ENCODE data around the gene HDAC4.

The HDAC4 gene

DNA sequence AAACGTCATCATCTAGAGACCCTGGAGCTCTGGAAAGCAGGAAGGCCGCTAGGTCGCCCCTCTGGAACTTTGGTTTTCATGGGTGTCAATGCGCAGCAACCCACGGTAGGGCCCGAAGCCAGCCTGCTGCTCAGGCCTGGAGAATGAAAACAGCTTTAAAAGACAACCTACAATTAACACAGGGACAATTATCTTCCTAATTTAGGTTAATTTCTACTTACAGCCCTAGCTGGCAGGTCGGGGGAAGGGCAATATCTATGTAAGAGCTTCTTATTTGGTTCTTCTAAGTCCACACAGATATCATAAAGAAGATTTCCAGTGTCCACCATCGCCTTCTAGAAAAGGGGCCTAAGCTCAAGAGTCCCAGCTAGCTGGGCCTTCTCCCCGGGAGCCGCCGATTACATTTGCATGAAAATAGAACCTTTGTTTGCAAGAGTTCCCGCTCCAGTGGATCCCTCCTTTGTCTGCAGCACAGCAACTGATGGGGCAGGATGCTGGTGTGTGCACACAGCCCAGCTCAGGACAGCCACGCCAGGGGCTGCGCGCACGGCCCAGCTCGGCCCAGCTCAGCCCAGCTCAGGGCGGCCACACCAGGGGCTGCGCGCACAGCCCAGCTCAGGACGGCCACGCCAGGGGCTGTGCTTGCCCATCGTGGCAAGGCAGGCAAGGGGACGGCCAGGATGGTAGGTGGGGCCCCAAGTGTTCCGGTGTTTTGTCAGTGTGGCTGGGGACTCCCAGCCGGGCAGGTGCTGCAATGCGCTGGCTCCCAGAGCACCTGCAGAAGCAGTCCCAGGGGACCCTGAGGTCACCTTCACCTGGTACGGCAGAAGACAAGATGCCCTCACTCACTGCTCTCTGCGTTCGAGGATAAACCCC is 109.1 kb downstream of the HDAC4 start:
- no peak for DNase-seq

DNA sequence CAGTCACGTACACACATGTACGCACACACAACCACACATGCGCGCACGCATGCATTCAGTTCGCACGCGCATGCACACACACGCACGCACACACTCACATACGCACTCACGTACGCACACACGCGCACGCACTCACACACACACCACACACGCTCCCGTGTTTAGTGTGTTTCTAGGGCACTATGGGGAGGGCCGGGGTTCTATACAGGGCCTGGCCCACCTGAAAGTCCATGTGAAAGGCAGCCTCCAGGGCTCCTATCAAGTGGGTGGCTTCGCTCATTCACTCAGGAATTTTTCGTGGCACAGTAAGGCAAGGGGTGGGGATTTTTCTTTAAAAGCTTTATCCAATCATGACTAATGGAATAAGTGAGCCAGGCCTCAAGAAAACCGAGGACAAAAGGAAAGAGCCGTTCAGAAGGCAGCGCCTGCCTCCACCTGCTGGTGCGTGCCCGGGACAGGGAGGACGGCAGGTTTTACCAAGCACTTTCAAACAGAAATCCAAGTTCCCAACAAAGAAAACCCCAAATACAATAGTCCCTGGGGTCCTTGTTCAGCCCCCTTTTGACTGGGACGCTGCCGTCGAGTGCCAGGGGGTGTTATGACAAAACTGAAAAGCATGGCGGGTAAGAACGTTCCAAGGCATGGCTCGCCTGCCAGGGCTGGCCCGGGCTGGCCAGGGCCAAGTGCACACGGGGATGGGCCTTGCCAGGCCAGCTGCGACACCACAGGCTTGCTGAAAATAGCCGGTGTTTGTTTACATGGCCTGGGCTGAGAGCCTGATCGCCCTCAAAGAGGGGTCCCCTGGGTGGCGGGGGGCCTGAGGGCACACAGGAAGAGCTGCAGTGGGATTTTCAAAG is 110.0 kb downstream of the HDAC4 start:
- no peak for DNase-seq

DNA sequence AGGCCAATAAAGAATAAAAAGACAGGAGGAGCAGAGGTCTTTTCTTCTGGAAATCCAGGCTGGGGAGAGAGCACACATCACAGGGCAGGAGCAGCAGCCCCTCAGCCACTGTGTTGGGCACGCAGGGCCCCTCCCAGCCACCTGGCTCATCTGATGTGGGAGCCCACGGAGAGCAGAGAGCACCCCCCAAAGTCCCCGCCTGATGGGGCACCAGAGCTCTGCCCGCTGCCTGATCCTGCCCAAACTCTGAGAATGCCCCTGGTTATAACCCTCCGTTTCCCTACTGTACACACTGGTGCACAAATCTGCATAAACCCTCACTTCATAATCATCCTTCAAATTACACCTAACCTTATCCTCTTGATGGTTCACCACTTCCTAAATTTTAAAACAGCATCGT is 111.3 kb downstream of the HDAC4 start:
- DNase-seq = no peak

DNA sequence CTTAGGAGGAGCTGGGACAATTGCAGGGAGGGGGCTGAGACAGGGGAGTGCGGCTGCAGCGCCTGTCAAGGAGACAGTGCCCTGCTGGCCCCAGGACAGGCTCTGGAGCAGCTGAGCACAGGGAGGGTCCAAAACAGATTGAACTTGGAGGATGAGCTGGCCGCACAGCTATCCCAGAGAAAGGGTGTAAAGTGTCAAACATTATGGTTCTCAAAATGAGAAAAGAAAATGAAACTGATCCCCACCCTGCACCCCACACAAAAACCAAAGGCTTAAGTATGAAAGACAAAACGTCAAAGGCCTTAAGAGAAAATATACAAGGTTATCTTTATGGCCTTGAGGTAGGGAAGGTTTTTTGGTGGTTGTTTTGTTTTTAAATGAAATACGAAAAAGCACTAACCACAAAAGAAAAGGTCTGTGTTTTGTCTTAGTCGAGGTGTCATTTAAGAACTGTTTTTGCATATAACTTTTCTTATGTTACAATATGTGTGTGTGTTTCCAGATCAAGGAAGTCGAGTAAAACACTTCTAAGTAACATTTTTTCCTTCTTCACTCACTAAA is 111.8 kb downstream of the HDAC4 start:
- no peak for DNase-seq

DNA sequence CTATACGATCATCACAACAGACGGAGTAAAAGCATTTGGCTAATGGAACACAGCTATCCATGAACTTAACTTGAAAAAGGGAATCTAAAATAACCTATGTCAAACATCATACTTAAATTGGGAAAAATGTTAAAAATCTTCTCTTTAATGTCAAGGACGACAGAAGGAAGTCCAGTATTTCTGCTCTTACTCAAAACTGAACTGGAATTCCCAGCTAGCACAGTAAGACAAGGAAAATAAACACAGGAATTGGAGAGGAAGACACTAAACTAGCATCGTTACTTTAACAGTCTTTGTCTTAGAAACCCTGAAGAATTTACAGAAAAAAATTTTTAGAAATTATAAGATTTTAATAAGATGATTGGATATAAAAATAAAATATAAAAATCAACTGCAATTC is 112.6 kb downstream of the HDAC4 start:
- no peak for DNase-seq

DNA sequence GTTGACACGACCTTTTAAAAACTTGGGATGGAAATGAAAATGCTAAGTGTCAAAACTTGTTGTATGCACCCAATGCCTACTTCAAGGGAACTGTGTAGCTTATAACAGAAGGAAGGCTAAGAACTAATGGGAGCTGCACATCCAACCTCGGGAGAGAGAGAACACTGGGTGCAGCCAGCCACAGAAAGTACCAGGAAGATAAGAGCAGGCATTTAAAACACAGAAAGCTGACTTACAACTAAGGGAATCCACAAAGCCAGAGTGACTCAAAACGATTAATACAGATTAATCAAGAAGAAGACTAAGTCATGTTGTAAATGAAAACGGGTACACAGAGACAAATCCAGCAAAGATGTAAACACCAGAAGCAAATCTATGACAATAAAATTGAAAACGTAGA is 113.4 kb downstream of the HDAC4 start:
- no peak for DNase-seq

DNA sequence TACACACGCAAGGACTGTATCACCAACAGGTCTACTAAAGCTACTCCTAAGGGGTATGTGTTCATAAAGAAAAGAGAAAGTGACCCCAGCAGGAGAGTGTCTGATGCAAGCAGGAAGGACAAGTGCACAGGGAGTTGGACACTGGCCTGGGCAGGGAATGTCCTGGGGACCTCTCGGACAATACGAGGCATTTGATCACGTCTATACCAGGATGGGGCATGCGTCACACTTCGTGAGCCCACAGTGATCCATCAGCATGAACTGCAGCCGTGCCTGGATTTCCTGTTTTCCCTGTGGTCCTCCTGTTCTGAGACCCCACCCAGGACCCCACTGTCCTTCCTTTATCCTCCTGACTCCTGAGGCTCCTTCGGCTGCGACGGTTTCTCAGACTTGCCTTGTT is 113.9 kb downstream of the HDAC4 start:
- DNase-seq = no peak

DNA sequence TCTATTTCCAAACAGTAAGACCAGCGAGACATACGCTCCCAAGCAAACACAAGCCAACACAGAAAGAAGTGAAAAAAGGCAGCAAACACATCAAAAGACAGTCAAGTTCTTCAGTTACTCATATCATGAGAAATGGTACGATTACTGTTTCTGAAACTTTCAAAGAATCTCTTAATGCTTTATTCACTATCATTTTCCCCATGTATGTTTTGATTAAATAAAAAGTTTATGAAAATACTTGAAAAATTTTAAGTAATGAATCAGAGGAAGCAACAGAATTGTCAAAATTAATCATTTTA is 114.9 kb downstream of the HDAC4 start:
- no peak for DNase-seq

DNA sequence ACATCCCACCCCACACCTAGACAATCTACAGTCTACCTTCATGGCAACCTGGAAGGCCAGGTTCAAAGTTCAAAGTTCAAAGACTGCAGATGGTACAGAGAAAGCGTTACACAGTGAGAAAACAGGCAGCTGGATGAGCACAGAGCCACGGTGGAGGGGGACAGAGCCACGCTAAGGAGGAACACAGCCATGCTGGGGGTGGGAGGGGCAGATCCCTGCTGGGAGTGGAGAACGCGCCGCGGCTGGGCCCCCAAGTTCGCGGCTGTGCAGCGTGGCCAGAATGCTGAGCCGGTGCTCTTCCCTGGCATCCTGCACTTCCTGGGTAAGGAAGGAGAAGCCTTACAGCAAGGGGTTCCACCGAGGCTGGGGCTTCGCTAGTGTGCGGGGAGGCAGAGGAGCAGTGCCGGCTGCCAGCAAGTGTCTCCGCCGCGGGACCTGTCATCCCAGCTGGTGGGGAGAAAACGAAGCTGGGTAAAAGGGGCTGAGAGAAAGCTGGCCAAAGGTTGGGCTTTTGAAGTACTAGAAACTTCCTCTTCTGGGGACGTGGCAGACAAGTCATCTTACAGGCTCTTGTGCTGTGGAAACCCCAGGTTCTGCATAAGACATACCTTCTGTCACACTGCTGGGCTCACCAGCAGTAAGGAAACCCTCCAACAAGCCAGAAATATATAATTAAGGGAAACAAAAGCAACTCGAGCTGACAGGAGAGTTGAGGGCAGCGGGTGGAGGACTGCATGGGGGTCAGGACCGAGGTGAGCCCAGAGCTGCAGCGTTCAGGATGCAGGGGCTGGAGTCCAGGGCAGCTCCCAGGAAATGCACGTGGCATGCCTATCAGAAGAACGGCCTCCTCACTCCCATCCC is 115.5 kb downstream of the HDAC4 start:
- peak; percentile 34 for DNase-seq

DNA sequence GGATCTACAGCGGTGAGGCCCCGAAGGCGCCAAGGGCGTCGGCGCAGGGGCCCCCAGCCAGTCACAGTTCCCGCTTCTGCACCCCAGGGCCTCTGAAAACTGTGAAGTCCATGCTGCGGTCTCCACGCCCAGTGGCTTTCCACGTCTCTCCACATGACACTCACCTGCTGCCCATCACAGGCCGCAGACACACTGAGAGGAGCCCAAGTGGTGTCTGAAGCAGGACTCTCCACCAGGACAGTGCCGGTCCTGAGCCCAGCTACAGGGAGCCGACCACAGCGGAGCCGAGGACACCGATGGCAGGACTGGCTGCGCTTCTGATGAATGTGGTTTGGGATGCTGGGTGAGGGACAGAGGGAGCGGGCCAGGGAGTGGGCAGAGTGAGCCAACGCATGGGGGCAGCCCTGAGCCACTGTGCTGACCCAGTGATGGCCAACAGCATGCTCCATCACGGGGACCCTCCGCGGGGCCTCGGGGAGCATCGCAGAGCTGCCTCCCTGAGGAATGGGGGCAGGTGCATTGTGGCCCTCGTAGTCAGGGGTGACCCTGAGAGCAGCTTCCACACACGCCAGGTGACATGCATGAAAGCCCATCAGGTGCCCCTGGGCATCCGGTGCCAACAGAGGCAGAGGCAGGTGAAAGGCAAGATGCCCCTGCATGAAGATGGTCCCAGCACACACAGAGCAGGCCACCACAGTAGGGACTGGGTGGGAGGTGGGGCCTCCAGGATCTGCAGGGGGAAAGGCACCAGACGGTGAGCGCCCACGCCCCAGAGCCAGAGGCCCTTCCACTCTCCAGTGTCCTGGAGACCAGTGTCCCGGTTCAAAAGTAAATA is 116.6 kb downstream of the HDAC4 start:
- DNase-seq = no peak

DNA sequence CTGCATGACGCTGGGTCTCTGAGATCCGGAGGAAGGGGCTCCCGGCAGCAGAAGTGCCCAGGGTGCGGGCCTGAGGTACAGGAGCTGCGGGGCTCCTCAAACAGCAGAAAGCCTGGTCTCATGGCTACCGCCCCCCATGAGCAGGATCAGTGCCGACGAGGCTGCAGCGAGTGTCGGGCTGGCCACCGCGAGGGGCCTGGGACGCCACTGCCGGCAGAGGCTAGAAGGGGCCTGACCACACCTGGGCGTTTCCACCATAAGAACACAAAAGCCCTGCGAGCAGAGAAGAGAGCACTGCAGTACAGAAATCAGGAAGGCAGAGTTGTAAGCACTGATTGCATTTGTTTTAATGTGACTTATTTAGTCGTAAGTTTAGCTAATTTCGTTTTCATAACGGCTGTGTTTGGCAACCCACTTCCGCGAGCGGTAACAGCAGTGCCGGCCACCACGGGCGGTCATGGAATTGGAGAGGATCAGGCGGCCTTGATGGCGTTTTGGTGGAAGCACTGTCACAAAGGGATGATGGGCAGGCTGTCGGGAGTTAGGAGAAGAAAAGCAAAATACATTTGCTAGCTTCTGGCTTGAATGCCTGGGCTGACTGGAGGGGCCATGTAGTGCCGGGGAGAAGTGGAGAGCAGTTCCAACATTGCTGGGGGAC is 117.4 kb downstream of the HDAC4 start:
- no peak for DNase-seq

DNA sequence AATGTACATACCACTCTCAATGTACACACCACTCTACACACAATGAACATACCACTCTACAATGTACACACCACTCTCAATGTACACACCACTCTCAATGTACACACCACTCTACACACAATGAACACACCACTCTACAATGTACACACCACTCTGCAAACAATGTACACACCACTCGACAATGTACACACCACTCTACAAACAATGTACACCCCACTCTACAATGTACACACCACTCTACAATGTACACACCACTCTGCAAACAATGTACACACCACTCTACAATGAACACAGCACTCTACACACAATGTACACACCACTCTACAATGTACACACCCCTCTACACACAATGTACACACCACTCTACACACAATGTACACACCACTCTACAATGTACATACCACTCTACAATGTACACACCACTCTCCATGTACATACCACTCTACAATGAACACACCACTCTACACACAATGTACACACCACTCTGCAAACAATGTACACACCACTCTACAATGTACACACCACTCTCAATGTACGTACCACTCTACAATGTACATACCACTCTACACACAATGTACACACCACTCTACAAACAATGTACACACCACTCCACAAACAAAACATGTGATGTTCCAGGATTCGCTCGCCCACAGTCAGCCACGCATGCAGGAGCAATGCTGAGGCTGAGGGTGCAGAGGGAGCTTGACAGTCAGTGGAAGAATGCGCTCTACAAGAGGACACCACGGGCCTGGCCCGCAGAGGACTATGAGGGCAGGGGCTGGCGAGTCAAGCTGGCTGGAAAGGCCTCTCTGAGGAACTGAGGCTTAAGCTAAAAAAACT is 118.2 kb downstream of the HDAC4 start:
- DNase-seq = no peak

DNA sequence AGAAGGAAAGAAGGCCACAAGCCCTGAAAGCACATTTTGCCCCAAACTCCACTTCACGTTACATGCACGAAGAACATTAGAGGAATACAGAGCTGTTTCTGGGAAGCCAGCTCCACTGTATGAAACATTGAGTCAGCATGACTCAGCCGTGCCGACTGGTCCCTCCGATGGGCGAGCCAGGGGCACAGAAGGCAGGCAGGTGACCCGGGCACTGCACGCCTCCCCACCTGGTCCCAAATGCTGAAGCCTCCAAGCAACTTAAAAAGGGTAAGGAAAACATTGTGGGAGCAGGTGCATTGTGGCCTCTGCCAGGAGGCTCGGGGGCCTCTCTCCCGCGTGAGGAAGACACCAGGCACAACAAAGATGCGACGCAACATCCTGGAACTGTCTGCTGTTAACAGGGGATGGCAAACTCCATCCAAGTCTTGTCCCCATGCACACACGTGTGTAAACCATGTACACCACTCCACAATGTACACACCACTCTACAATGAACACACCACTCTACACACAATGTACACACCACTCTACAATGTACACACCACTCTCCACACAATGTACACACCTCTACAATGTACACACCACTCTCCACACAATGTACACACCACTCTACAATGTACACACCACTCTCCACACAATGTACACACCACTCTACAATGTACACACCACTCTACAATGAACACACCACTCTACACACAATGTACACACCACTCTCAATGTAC is 120.4 kb downstream of the HDAC4 start:
- DNase-seq = peak; percentile 72

DNA sequence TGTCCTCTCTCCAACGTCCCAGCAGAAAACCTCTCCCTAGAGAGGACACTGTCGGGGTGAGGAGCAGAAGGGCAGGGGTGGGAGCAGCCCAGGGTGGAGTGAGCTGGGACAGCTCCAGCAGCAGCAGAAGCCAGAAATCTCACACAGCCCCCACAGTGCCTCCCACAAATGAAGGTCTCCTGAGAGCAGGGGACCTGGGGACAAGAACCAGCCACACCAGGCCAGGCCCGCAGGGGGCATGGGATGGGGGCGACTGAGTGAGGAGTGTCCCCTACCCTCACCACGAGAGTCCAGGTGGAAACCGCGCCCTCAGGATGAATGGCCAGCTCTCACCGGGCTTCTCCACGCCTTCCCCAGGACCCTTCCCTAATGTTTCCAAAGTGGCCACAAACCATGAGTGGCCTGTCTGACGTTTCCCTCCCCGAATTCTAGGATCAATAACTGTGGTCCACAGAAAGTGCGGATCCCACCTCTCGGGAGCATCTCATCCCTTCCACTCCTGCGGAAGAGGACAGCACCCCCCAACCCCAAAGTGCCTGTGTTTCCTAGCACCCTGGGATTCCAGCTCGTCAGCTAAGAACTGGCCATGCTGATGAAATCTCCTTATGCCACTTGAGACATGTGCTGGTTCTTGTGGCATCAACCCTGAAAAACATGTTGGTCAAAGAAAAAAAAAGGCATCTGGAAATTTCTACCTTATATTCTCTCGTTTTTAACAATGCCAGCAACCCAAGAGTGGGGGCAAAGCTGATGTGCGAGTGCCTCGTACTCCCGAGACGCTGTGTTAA is 121.1 kb downstream of the HDAC4 start:
- no peak for DNase-seq

DNA sequence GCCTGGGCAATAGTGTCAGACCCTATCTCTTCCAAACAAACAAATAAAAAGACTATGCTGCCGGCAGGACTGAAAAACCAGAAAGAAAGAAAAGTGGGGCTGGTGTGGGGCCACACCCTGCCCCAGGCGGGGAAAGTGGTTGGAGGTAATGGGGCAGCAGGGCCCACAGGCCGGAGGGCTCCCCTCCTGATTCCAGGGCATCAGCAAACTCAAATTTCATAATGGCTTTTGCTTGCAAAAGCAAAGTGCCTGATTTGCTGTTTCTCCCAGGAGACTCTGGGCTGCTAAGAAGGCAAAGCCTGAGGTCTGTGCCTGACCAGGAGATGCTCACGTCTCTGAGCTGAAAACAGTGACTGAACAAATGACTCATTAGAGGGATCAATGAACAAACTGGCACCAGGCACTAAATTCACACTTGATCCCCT is 121.9 kb downstream of the HDAC4 start:
- DNase-seq = peak; percentile 50

DNA sequence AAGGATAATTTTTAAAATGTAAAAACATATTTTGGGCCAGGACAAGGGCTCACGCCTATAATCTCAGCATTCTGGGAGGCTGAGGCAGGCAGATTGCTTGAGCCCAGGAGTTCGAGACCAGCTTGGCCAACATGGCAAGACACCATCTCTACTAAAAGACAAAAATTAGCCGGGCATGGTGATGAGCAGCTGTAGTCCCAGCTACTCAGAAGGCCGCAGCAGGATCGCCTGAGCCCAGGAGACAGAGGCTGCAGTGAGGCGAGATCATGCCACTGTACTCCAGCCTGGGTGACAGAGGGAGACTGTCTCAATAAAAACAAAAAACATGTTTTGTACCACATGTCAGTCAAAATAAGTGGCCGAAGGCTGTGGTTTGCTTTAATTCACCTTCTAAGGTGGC is 122.5 kb downstream of the HDAC4 start:
- DNase-seq = no peak

DNA sequence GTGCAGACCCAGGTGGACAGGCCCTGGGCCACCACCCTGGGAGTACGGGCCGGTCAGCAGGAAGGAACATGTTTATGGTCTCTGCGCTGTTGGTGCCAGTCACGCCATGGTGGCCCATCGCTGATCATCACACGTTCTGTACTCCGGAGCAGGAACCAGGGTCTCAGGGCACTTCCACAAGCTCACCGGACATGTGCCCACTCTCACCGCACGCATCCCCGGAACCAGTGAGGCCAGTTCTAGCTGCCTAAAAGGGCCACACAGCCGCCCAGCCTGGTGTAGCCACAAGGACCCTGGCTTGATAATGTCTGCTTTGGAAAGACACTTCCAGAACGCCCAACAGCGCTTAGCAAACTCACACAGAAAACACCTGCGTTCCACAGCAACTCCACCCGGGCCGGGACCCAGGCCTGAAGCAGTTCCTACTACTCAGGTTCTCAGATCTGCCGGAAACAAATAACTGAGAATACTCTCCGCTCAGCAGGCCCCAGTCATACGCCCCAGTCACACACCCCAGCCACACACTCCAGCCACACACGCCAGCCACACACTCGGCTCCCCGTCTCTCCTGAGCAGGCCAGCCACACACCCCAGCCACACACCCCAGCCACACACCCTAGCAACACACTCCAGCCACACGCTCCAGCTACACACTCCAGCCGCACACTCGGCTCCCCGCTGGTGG is 123.3 kb downstream of the HDAC4 start:
- no peak for DNase-seq

DNA sequence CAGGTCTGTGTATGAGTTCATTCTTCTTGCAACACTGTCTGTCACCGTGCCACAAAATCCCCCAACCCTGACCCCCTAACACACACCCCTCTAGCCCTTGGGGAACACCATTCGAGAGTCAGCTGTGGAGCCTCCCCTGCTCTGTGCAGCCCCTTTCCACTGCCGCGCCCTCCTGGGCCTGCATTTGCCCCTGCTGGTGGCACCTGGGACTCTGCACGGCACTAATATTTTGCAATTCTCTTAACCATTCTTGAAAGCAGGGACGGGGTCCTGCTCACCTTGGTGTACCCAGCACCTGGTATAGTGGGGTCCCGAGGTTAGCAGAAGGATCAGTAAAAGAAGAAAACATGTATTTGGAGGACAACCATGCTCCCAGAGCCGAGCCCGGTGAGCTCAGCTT is 124.0 kb downstream of the HDAC4 start:
- DNase-seq = no peak
